ENCODE measurements around the gene GRPEL1.

The GRPEL1 gene

GRCh38 chr4:7044137-7044930, 23.5 kb downstream of the GRPEL1 start:
- no peak for DNase-seq (ENCODE audit: low spot score)

GRCh38 chr4:7043284-7044136, 24.4 kb downstream of the GRPEL1 start, which contains the start of gene TADA2B:
TSS of gene TADA2B (plus strand) at chr4:7043372. CDS start at chr4:7043580, 208 bp downstream.
- no peak for DNase-seq (ENCODE audit: low spot score)

GRCh38 chr4:7042503-7043283, 25.2 kb downstream of the GRPEL1 start:
- DNase-seq (ENCODE audit: low spot score): peak; percentile 96

GRCh38 chr4:7041801-7042502, 25.9 kb downstream of the GRPEL1 start:
- DNase-seq (ENCODE audit: low spot score): peak; percentile 47

- DNase-seq (ENCODE audit: low spot score): no peak
Observed at GRCh38 chr4:7041246-7041645, 26.6 kb downstream of the GRPEL1 start.

- no peak for DNase-seq (ENCODE audit: low spot score)
Observed at GRCh38 chr4:7040765-7041164, 27.1 kb downstream of the GRPEL1 start.

GRCh38 chr4:7037425-7037824, 30.4 kb downstream of the GRPEL1 start:
- DNase-seq (ENCODE audit: low spot score): no peak

- DNase-seq (ENCODE audit: low spot score): no peak
Observed at GRCh38 chr4:7034262-7035081, 33.4 kb downstream of the GRPEL1 start.

GRCh38 chr4:7032596-7032995, 35.3 kb downstream of the GRPEL1 start:
- no peak for DNase-seq (ENCODE audit: low spot score)

- peak; percentile 50 for DNase-seq (ENCODE audit: low spot score)
Observed at GRCh38 chr4:7031558-7032449, 36.1 kb downstream of the GRPEL1 start.

- no peak for DNase-seq (ENCODE audit: low spot score)
Observed at GRCh38 chr4:7030856-7031255, 37.0 kb downstream of the GRPEL1 start.

GRCh38 chr4:7029921-7030320, 37.9 kb downstream of the GRPEL1 start:
- no peak for DNase-seq (ENCODE audit: low spot score)

- no peak for DNase-seq (ENCODE audit: low spot score)
Observed at GRCh38 chr4:7029212-7029611, 38.7 kb downstream of the GRPEL1 start.

- no peak for DNase-seq (ENCODE audit: low spot score)
Observed at GRCh38 chr4:7027913-7028312, 40.0 kb downstream of the GRPEL1 start.

- DNase-seq (ENCODE audit: low spot score): no peak
Observed at GRCh38 chr4:7027284-7027683, 40.6 kb downstream of the GRPEL1 start.

- DNase-seq (ENCODE audit: low spot score): no peak
Observed at GRCh38 chr4:7026107-7026506, 41.8 kb downstream of the GRPEL1 start.

GRCh38 chr4:7025040-7025602, 42.7 kb downstream of the GRPEL1 start:
- no peak for DNase-seq (ENCODE audit: low spot score)

- no peak for DNase-seq (ENCODE audit: low spot score)
Observed at GRCh38 chr4:7024336-7024890, 43.5 kb downstream of the GRPEL1 start.

- DNase-seq (ENCODE audit: low spot score): no peak
Observed at GRCh38 chr4:7023901-7024300, 44.0 kb downstream of the GRPEL1 start.
